Stimulated activated CD4-positive, alpha-beta T cell treated with anti-CD3 and anti-CD28 coated beads, TNF-alpha, amount 100 ng/mL, for 48 hours (primary cell): ENCODE data around the gene LRRK1.

Experiments
- DNase-seq, 3 donors: peaks; one replicate each; pipeline ENCODE4 v3.0.0-alpha.2; 2020; ENCODE audit warnings: low read depth in 3 of 3

LRRK1 gene

GRCh38 chr15:101112336-101113113 is 193.4 kb downstream of the LRRK1 start:
- DNase-seq = no peak

- DNase-seq = no peak
These were observed 194.2 kb downstream of the LRRK1 start for GRCh38 chr15:101113114-101114005.

- DNase-seq = no peak
These were observed 195.0 kb downstream of the LRRK1 start for GRCh38 chr15:101114166-101114565.

GRCh38 chr15:101114610-101115009 is 195.5 kb downstream of the LRRK1 start:
- no peak for DNase-seq

- DNase-seq = no peak
These were observed 196.2 kb downstream of the LRRK1 start for GRCh38 chr15:101115393-101115785.

GRCh38 chr15:101115786-101116680 is 196.9 kb downstream of the LRRK1 start:
- DNase-seq = no peak

- no peak for DNase-seq
These were observed 197.5 kb downstream of the LRRK1 start for GRCh38 chr15:101116681-101116976.

GRCh38 chr15:101118116-101118515 is 199.0 kb downstream of the LRRK1 start:
- no peak for DNase-seq

GRCh38 chr15:101118615-101119014 is 199.5 kb downstream of the LRRK1 start:
- no peak for DNase-seq

GRCh38 chr15:101119181-101119580 is 200.0 kb downstream of the LRRK1 start:
- DNase-seq = no peak
